K562 (cell line): Measurements from ENCODE around the gene HEXD. TPM values are rescaled to one million over a fixed set of nuclear protein-coding genes. Genes with fewer than 3 reads are reported as not detected.

Source experiments
- ATAC-seq: fragments of 200-7000 bp; cut with Tn5 transposase; 3 replicates; pipeline ENCODE4 v1.9.1; 2020; ENCODE audit warnings: moderate library complexity
- BruUV-seq: library from RNA; stranded (reverse); fragments of 400-500 nt; replicated peaks from 2 replicates; lab custom pipeline; 2021; lab: Mats Ljungman, UMichigan
- CTCF ChIA-PET: fragments of 300-600 bp; formaldehyde crosslinking; extraction: SDS; loops from one replicate; lab custom pipeline; 2021; ENCODE audit warnings: low intra/inter-chr PET ratio; lab: Yijun Ruan, JAX
- POLR2A ChIA-PET: fragments of 300-600, 350-650 bp; sonication (Branson Sonifier 250); formaldehyde crosslinking; extraction: SDS; loops from one replicate; lab custom pipeline; 2021; ENCODE audit warnings: antibody characterized with exemption, inconsistent platforms; lab: Yijun Ruan, JAX
- DNase-seq, 4 experiments: peaks; one replicate each; pipeline versions ENCODE4 v3.0.0 to v3.0.0-alpha.2; 2011 to 2018; ENCODE audit warnings: low spot score in 3 of 4, mixed read lengths in 3 of 4; ENCODE audit errors: extremely low read depth in 1 of 4
- FAIRE-seq: peaks from 2 replicates; lab custom pipeline; 2011; peaks lifted over from hg19 to GRCh38; lab: Jason Lieb, UNC
- H2AFZ ChIP-seq: 2 replicates; pipeline ENCODE4 v1.6.0; 2011; ENCODE audit warnings: low read depth, low read length, control low read depth, inconsistent platforms
- H3K27ac ChIP-seq: fragments of 200-600 bp; 3 replicates; pipeline ENCODE4 v1.8.0; 2011; ENCODE audit warnings: low read depth, mild to moderate bottlenecking, control low read depth, inconsistent platforms, low read length, moderate library complexity, mixed read lengths; ENCODE audit errors: extremely low read depth
- H3K27me3 ChIP-seq, 2 experiments: fragments of 300-600 bp in 1 of 2; 2 replicates in 1 of 2; 3 replicates in 1 of 2; pipeline versions ENCODE4 v1.6.0 to v1.8.0; 2011; ENCODE audit warnings: inconsistent platforms in 2 of 2, low read length in 2 of 2, mild to moderate bottlenecking in 1 of 2, mixed read lengths in 1 of 2, moderate library complexity in 1 of 2; ENCODE audit not compliant: control insufficient read depth in 2 of 2, insufficient read depth in 2 of 2
- H3K36me3 ChIP-seq: fragments of 300-600 bp; 3 replicates; pipeline ENCODE4 v1.8.0; 2011; ENCODE audit warnings: mild to moderate bottlenecking, low read length, inconsistent platforms; ENCODE audit not compliant: control insufficient read depth, insufficient read depth
- H3K4me1 ChIP-seq, 2 experiments: fragments of 200-600 bp in 1 of 2; replicated peaks in 1 of 2; 2 replicates in 1 of 2; 3 replicates in 1 of 2; pipeline versions ENCODE4 v1.5.1 to v1.8.0; 2011; ENCODE audit warnings: inconsistent platforms in 2 of 2, low read length in 2 of 2, mild to moderate bottlenecking in 1 of 2, mixed read lengths in 1 of 2, moderate library complexity in 1 of 2; ENCODE audit not compliant: control insufficient read depth in 2 of 2, insufficient read depth in 2 of 2
- H3K4me2 ChIP-seq: 2 replicates; pipeline ENCODE4 v1.6.1; 2011; ENCODE audit warnings: low read length, control low read depth, inconsistent platforms, mixed read lengths; ENCODE audit not compliant: insufficient read depth
- H3K4me3 ChIP-seq: fragments of 200-600 bp; sonication (generic), shearing (Covaris generic); 2 replicates; pipeline ENCODE4 v1.5.1; 2016; ENCODE audit warnings: control low read depth, inconsistent platforms
- H3K79me2 ChIP-seq: fragments of 200-600 bp; 3 replicates; pipeline ENCODE4 v1.8.0; 2011; ENCODE audit warnings: low read length, inconsistent platforms; ENCODE audit not compliant: control insufficient read depth, insufficient read depth
- H3K9ac ChIP-seq, 2 experiments: 2 replicates each; pipeline versions ENCODE4 v1.6.0 to v1.6.1; 2011; ENCODE audit warnings: low read depth in 2 of 2, low read length in 2 of 2, control low read depth in 1 of 2, inconsistent platforms in 1 of 2, mild to moderate bottlenecking in 1 of 2, mixed read lengths in 1 of 2; ENCODE audit not compliant: insufficient read depth in 1 of 2
- H3K9me1 ChIP-seq: one replicate; pipeline ENCODE4 v1.6.0; 2011; ENCODE audit warnings: inconsistent platforms, mild to moderate bottlenecking, low read length, moderate library complexity; ENCODE audit not compliant: control insufficient read depth, insufficient read depth
- H3K9me3 ChIP-seq: replicated peaks from 2 replicates; pipeline ENCODE4 v1.5.1; 2011; ENCODE audit warnings: low read depth, low read length, inconsistent platforms; ENCODE audit not compliant: control insufficient read depth, insufficient read depth
- H4K20me1 ChIP-seq: replicated peaks from 2 replicates; pipeline ENCODE4 v1.6.1; 2011; ENCODE audit warnings: low read length, inconsistent platforms, mixed read lengths; ENCODE audit not compliant: control insufficient read depth, insufficient read depth
- HNRNPL ChIP-seq: fragments of 200-400 bp; formaldehyde crosslinking; IDR thresholded peaks from 2 replicates; pipeline ENCODE4 v1.6.1; 2017; ENCODE audit warnings: low read depth, mild to moderate bottlenecking, low read length
- SMARCC2 ChIP-seq: fragments of 450-650 bp; IDR thresholded peaks from 2 replicates; pipeline ENCODE4 v1.6.1; 2017; ENCODE audit warnings: antibody characterized with exemption, moderate library complexity, mild to moderate bottlenecking, low read depth
- SREBF1 ChIP-seq: fragments of 150-350 bp; IDR thresholded peaks from 2 replicates; pipeline ENCODE4 v1.6.1; 2014; ENCODE audit warnings: antibody characterized with exemption, low read depth, low read length, borderline replicate concordance
- ZNF764 ChIP-seq: fragments of 250-450 bp; sonication (Bioruptor Pico); IDR thresholded peaks from 2 replicates; pipeline ENCODE4 v1.4.0; 2020; ENCODE audit warnings: low read depth, mild to moderate bottlenecking, moderate library complexity
- WGBS: fragments of 100-300 bp; shearing (Covaris generic); methylation state at CpG from one replicate; pipeline ENCODE4 v1.1.6; 2016; ENCODE audit warnings: low coverage, mixed read lengths; ENCODE audit not compliant: insufficient coverage; ENCODE audit errors: missing lambda C conversion rate; 5-methylcytosine and 5-hydroxymethylcytosine counted together
- in situ Hi-C: fragments of 300-500 bp; cut with MboI; formaldehyde crosslinking; loops from 4 replicates; pipeline ENCODE4 v1.15.0; 2018; ENCODE audit warnings: inconsistent platforms, mixed read lengths
- intact Hi-C: fragments of 100-400 bp; cut with micrococcal nuclease; formaldehyde crosslinking; loops from 2 replicates; pipeline ENCODE4 v1.14.2; 2022
- polyA plus RNA-seq, 8 experiments: library from polyadenylated mRNA; depleted of rRNA in 4 of 8; stranded (reverse) in 5 of 8; unstranded in 3 of 8; fragments of >200 nt; fragmentation: Nextera tagmentation in 2 of 8; fragmentation: Illumina TruSeq in 1 of 8; extraction: Ambion mirVana in 2 of 8; extraction: Trizol in 1 of 8; gene quantifications; 2 replicates each; pipeline versions ENCODE4 v1.2.1 to v1.2.3, GENCODE V29; 2011 to 2014; ENCODE audit warnings: inconsistent platforms in 1 of 8, missing spikeins in 1 of 8
- total RNA-seq, 7 experiments: library from RNA; depleted of rRNA in 6 of 7; stranded (reverse); fragments of >200 nt in 6 of 7; fragmentation: Illumina TruSeq in 2 of 7; extraction: Trizol in 2 of 7; gene quantifications; 2 replicates each; pipeline versions ENCODE4 v1.2.1 to v1.2.3, GENCODE V29; 2011 to 2021; ENCODE audit warnings: low replicate concordance in 1 of 7
- TF ChIP-seq, protein P1 (sequence below): sonication (generic); formaldehyde crosslinking; IDR thresholded peaks from 2 replicates; pipeline ENCODE4 v1.8.0; 2022; ENCODE audit warnings: mild to moderate bottlenecking, missing genetic modification reagents

HEXD gene
- total and polyA plus RNA-seq, 9 of the 15 experiments (the other 6 are each of a cell fraction or from before 2014, with no cell fraction given), result 1.0 to 25.3 (median 10.0) TPM

DNA sequence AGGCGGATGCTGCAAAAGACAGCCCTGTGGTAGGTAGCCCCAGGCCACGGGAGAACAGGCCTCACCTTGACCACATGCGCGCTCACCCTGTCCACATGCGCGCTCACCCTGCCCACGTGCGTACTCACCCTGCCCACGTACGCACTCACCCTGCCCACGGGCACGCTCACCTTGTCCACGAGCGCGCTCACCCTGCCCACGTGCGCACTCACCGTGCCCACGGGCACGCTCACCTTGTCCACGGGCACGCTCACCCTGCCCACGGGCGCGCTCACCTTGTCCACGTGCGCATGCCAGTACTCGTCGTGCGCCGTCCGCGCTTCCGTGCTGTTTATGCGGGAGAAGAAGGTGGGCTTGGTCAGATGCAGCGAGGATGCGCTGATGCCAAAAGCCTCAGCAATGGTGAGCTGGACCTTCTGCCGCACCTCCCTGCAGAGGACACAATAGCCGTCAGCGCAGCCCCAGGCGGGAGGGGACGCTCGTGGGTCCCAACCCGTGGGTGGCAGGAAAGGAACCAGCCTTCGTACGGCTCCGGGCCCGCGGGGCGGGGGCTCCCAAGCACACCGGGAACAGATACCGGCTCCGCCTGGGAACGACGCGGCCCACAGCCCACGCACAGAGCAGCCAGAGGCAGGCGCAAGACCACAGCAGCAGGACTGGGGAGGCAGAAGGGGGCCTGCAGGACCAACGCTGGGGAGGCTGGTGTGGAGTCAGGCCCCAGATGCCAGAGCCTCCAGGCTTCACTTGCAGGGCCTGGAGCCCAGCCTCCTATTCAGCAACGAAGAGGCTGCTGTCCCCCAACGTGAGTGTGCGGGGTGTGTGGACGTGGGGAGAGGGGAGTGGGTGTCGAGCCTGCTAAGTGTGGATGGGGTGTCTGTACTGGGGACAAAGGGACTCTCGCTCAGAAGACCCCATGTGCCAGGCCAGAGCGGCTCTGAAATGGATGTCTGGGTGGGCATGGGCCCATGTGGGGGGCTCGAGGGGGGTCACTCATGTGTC, 14.2 kb upstream of the HEXD start:
- Histone ChIP-seq H3K27ac (no peak overlapping the region), H3K9ac (no peak overlapping the region), H4K20me1 (no peaks in the 10 kb centered on the region), H3K4me2 (no peak overlapping the region), H3K79me2 (no peaks in the 10 kb centered on the region), H3K27me3 (no peaks in the 10 kb centered on the region), H3K9me1 (no peaks in the 10 kb centered on the region), H3K36me3 (peaks cover 42% of the 10 kb centered on the region; the same call in 1 of the 3 replicates), H2AFZ (no peak overlapping the region), H3K9me3 (no peaks in the 10 kb centered on the region), H3K4me3 (no peak overlapping the region), H3K4me1 (peaks cover 0 to 14% of the 10 kb centered on the region in 2 experiments; a peak in 2 of 5 replicates)
- ChIA-PET POLR2A (interaction anchor here (0.7 kb wide), 1 partner anchor 11 kb away, joined by 3 read pairs; no protein-coding TSS in a partner anchor), CTCF (no interaction called here)
- in situ Hi-C loops, result no loop called here
- no peak for ATAC-seq
- no TSS peak for BruUV-seq
- DNase-seq, result no peak
- no peak for FAIRE-seq
- TF ChIP-seq, protein P1, sequence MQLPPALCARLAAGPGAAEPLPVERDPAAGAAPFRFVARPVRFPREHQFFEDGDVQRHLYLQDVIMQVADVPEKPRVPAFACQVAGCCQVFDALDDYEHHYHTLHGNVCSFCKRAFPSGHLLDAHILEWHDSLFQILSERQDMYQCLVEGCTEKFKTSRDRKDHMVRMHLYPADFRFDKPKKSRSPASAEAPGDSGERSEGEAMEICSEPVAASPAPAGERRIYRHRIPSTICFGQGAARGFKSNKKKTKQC (CRISPR knock-in tag), result no peak
- TF ChIP-seq ZNF764 (CRISPR knock-in tag) (no peak), SMARCC2 (no peak), HNRNPL (peak; percentile 79; the same call in 1 of the 2 replicates), SREBF1 (no peak)
- intact Hi-C loops, result no loop called here
- 96% methylated on average over 36 of the region's 67 CpGs for WGBS
